ENCODE results near the gene IPMK.

DNA sequence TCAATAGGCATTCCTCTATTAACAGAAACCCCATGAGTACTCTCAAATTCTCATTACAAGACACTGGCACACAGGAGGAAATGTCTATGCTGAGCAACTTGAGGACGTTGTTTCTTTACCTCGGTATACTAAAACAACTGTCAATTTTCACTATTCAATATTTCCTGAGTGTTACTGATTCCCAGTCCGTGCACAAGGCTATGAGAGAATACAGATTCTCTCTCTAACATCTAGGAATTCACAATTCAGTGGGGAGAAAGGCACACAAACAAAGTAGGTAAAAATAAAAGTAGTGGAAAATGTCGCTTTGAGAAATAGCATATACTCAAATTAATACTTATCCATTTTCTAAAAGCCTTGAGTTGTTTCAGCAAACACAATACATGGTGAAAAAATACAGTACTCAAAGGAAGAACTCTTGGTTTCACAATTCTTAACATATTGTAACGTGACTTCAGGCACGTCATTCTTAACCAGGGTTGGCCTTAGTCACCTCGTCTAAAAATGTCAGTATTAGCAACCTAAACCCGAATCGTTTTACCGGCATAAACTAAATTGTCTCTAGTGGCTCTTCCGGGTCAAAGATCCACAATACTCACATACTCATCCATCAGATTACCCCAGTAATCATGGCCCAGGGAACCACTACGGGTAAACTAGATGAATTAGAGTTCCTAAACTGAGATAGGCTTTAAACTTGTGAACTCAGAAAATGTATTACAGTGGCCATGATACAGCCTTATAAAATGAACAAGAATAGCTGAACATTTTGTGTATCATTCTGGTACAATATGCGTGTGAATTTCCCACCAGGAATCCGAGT is 1.5 kb downstream of the IPMK start:
- TF ChIP-seq, protein P1, sequence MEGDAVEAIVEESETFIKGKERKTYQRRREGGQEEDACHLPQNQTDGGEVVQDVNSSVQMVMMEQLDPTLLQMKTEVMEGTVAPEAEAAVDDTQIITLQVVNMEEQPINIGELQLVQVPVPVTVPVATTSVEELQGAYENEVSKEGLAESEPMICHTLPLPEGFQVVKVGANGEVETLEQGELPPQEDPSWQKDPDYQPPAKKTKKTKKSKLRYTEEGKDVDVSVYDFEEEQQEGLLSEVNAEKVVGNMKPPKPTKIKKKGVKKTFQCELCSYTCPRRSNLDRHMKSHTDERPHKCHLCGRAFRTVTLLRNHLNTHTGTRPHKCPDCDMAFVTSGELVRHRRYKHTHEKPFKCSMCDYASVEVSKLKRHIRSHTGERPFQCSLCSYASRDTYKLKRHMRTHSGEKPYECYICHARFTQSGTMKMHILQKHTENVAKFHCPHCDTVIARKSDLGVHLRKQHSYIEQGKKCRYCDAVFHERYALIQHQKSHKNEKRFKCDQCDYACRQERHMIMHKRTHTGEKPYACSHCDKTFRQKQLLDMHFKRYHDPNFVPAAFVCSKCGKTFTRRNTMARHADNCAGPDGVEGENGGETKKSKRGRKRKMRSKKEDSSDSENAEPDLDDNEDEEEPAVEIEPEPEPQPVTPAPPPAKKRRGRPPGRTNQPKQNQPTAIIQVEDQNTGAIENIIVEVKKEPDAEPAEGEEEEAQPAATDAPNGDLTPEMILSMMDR (conservative IDR thresholded peaks at IDR 0.05 in 1 of 2, IDR thresholded peaks at IDR 0.05 in 1 of 2; ENCODE audit: extremely low read depth in 1 of 2, insufficient read depth in 1 of 2, low read depth in 1 of 2, low read length in 2 of 2) = no peak
- no peak for TF ChIP-seq EZH2 (IDR thresholded peaks at IDR 0.05; ENCODE audit: borderline replicate concordance, low read length)
